Measurements from ENCODE around the gene TAAR6.

GRCh38 chr6:132612449-132613108 is 42.5 kb downstream of the TAAR6 start:
- TF ChIP-seq, protein P1, sequence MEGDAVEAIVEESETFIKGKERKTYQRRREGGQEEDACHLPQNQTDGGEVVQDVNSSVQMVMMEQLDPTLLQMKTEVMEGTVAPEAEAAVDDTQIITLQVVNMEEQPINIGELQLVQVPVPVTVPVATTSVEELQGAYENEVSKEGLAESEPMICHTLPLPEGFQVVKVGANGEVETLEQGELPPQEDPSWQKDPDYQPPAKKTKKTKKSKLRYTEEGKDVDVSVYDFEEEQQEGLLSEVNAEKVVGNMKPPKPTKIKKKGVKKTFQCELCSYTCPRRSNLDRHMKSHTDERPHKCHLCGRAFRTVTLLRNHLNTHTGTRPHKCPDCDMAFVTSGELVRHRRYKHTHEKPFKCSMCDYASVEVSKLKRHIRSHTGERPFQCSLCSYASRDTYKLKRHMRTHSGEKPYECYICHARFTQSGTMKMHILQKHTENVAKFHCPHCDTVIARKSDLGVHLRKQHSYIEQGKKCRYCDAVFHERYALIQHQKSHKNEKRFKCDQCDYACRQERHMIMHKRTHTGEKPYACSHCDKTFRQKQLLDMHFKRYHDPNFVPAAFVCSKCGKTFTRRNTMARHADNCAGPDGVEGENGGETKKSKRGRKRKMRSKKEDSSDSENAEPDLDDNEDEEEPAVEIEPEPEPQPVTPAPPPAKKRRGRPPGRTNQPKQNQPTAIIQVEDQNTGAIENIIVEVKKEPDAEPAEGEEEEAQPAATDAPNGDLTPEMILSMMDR (IDR thresholded peaks at IDR 0.05; ENCODE audit: insufficient read depth, low read length, poor library complexity, severe bottlenecking) = no peak
- no peak for TF ChIP-seq EZH2phosphoT487 (conservative IDR thresholded peaks at IDR 0.05; ENCODE audit: low read length)
